ENCODE measurements around the gene BCL2A1. TPM values are rescaled to one million over a fixed set of nuclear protein-coding genes. Genes with fewer than 3 reads are reported as not detected.
"Not testable (repeated sequence)": the region's sequence is repeated elsewhere in the genome, so short reads cannot be mapped to it uniquely, and the experiment has no call there.

BCL2A1 gene
- total and polyA plus RNA-seq, 8 donors, result 0.20 to 5.2 (median 1.0) TPM; not detected in 1

- DNase-seq (no peak), ATAC-seq (no peak), FAIRE-seq (no peak)
- Histone ChIP-seq H3K36me3 (no peaks in the 10 kb centered on the region), H3K4me1 (no peaks in the 10 kb centered on the region), H3K27me3 (no peaks in the 10 kb centered on the region), H3K27ac (no peak overlapping the region), H3K9me3 (no peaks in the 10 kb centered on the region), H3K4me3 (no peak overlapping the region)
- intact Hi-C loops (cut with DNase I), result no loop called here
- no peak for TF ChIP-seq CTCF (IDR thresholded peaks at IDR 0.05)
- WGBS, 2 donors, result 61 to 72% methylated on average over 3 of the region's 3 CpGs
Observed at GRCh38 chr15:79933231-79933630, 37.8 kb downstream of the BCL2A1 start.

GRCh38 chr15:79932447-79932846 is 38.5 kb downstream of the BCL2A1 start:
- Histone ChIP-seq H3K27ac (no peak overlapping the region), H3K36me3 (no peaks in the 10 kb centered on the region), H3K27me3 (no peaks in the 10 kb centered on the region), H3K4me3 (no peak overlapping the region), H3K4me1 (no peaks in the 10 kb centered on the region), H3K9me3 (no peaks in the 10 kb centered on the region)
- TF ChIP-seq CTCF (IDR thresholded peaks at IDR 0.05), result no peak
- WGBS, 2 donors, result 49 to 55% methylated on average over 5 of the region's 5 CpGs
- ATAC-seq, result peak in 1 of 4 donors; percentile 48
- DNase-seq, result no peak
- intact Hi-C loops (cut with DNase I), result no loop called here
- FAIRE-seq, result no peak

- Histone ChIP-seq H3K4me3 (no peak overlapping the region), H3K27me3 (no peaks in the 10 kb centered on the region), H3K36me3 (no peaks in the 10 kb centered on the region), H3K9me3 (no peaks in the 10 kb centered on the region), H3K27ac (no peak overlapping the region), H3K4me1 (no peaks in the 10 kb centered on the region)
- FAIRE-seq, result no peak
- DNase-seq, result no peak
- TF ChIP-seq CTCF (IDR thresholded peaks at IDR 0.05), result no peak
- no peak for ATAC-seq
- intact Hi-C loops (cut with DNase I), result no loop called here
- 65 to 82% methylated on average over 5 of the region's 5 CpGs for WGBS, 2 donors
Observed at GRCh38 chr15:79930516-79930915, 40.5 kb downstream of the BCL2A1 start.

- ATAC-seq, result no peak
- no peaks in the 10 kb centered on the region for H3K9me3 ChIP-seq
- no peaks in the 10 kb centered on the region for H3K4me1 ChIP-seq
- intact Hi-C loops (cut with DNase I), result no loop called here
- WGBS, 2 donors, result 63 to 74% methylated on average over 2 of the region's 2 CpGs
- FAIRE-seq, result no peak
- H3K27me3 ChIP-seq, result no peaks in the 10 kb centered on the region
- DNase-seq, result no peak
- H3K27ac ChIP-seq, result no peak overlapping the region
- no peaks in the 10 kb centered on the region for H3K36me3 ChIP-seq
- TF ChIP-seq CTCF (IDR thresholded peaks at IDR 0.05), result no peak
- H3K4me3 ChIP-seq, result no peak overlapping the region
Observed at GRCh38 chr15:79929412-79929811, 41.6 kb downstream of the BCL2A1 start.

GRCh38 chr15:79926116-79926515 is 44.9 kb downstream of the BCL2A1 start:
- WGBS, 2 donors, result 97 to 99% methylated on average over 22 to 36 of the region's 36 CpGs
- H3K4me1 ChIP-seq; intact Hi-C loops (cut with DNase I); H3K27me3 ChIP-seq; FAIRE-seq; H3K4me3 ChIP-seq; H3K27ac ChIP-seq; ATAC-seq; H3K36me3 ChIP-seq; H3K9me3 ChIP-seq: not testable (repeated sequence)
- DNase-seq, result peak in 2 of 6 donors; percentile 53 to 60
